ENCODE results near the gene KIF3C. TPM values are rescaled to one million over a fixed set of nuclear protein-coding genes. Genes with fewer than 3 reads are reported as not detected.

KIF3C gene
- total RNA-seq, 1 donor from 2014 or later, result 13.2 TPM

GRCh38 chr2:25996844-25997243 is 14.5 kb upstream of the KIF3C start:
- DNase-seq (ENCODE audit: low spot score), result no peak
- TF ChIP-seq EZH2phosphoT487 (IDR thresholded peaks at IDR 0.05), result no peak
- TF ChIP-seq EZH2 (IDR thresholded peaks at IDR 0.05), result no peak
- no peak for TF ChIP-seq CTCF (IDR thresholded peaks at IDR 0.05)
- Mint-ChIP-seq H3K36me3 (no peaks in the 10 kb centered on the region), H3K27ac (no peak overlapping the region), H3K27me3 (ENCODE audit: insufficient read depth, low read depth) (peaks cover 2% of the 10 kb centered on the region), H3K4me3 (no peak overlapping the region), H3K9me3 (no peaks in the 10 kb centered on the region), H3K4me1 (no peaks in the 10 kb centered on the region)
- no peak overlapping the region for H3K4me3 ChIP-seq
- no peaks in the 10 kb centered on the region for H3K4me1 ChIP-seq
- H2AFZ ChIP-seq (replicated peaks), result no peak overlapping the region
- H3K36me3 ChIP-seq, result no peaks in the 10 kb centered on the region
- H4K20me1 ChIP-seq (ENCODE audit: low read depth), result no peaks in the 10 kb centered on the region
- no peaks in the 10 kb centered on the region for H3K9me3 ChIP-seq (ENCODE audit: low read depth)
- H3K4me2 ChIP-seq, result no peak overlapping the region
- no peak overlapping the region for H3K9ac ChIP-seq
- H3F3A ChIP-seq (ENCODE audit: low read depth), result peaks cover 3% of the 10 kb centered on the region
- no peaks in the 10 kb centered on the region for H3K79me2 ChIP-seq (ENCODE audit: low read depth)
- no peaks in the 10 kb centered on the region for H3K27me3 ChIP-seq
- H3K27ac ChIP-seq, result no peak overlapping the region

GRCh38 chr2:25994509-25994908 is 12.2 kb upstream of the KIF3C start:
- Mint-ChIP-seq H3K27ac (no peak overlapping the region), H3K36me3 (no peaks in the 10 kb centered on the region), H3K4me1 (no peaks in the 10 kb centered on the region), H3K27me3 (ENCODE audit: insufficient read depth, low read depth) (peaks cover 2% of the 10 kb centered on the region), H3K4me3 (no peak overlapping the region), H3K9me3 (no peaks in the 10 kb centered on the region)
- TF ChIP-seq EZH2phosphoT487 (IDR thresholded peaks at IDR 0.05), result no peak
- no peak for TF ChIP-seq EZH2 (IDR thresholded peaks at IDR 0.05)
- TF ChIP-seq CTCF (IDR thresholded peaks at IDR 0.05), result no peak
- no peak overlapping the region for H2AFZ ChIP-seq (replicated peaks)
- no peak overlapping the region for H3K4me3 ChIP-seq
- no peak overlapping the region for H3K27ac ChIP-seq
- H3K4me1 ChIP-seq, result no peaks in the 10 kb centered on the region
- H3K79me2 ChIP-seq (ENCODE audit: low read depth), result no peaks in the 10 kb centered on the region
- H3K9ac ChIP-seq, result no peak overlapping the region
- H3F3A ChIP-seq (ENCODE audit: low read depth), result peaks cover 3% of the 10 kb centered on the region
- no peaks in the 10 kb centered on the region for H3K9me3 ChIP-seq (ENCODE audit: low read depth)
- no peak overlapping the region for H3K4me2 ChIP-seq
- H3K27me3 ChIP-seq, result no peaks in the 10 kb centered on the region
- H4K20me1 ChIP-seq (ENCODE audit: low read depth), result no peaks in the 10 kb centered on the region
- no peak for DNase-seq (ENCODE audit: low spot score)
- H3K36me3 ChIP-seq, result no peaks in the 10 kb centered on the region

- Histone ChIP-seq H3K79me2 (ENCODE audit: low read depth) (no peaks in the 10 kb centered on the region), H3K36me3 (no peaks in the 10 kb centered on the region), H3K27me3 (no peaks in the 10 kb centered on the region), H3K9ac (no peak overlapping the region), H3K27ac (no peak overlapping the region), H3F3A (ENCODE audit: low read depth) (peaks cover 3% of the 10 kb centered on the region), H4K20me1 (ENCODE audit: low read depth) (no peaks in the 10 kb centered on the region), H3K4me2 (no peak overlapping the region), H3K4me3 (no peak overlapping the region), H2AFZ (replicated peaks) (no peak overlapping the region), H3K4me1 (no peaks in the 10 kb centered on the region), H3K9me3 (ENCODE audit: low read depth) (no peaks in the 10 kb centered on the region)
- H3K27ac Mint-ChIP-seq, result no peak overlapping the region
- no peaks in the 10 kb centered on the region for H3K4me1 Mint-ChIP-seq
- no peaks in the 10 kb centered on the region for H3K36me3 Mint-ChIP-seq
- H3K27me3 Mint-ChIP-seq (ENCODE audit: insufficient read depth, low read depth), result peaks cover 2% of the 10 kb centered on the region
- DNase-seq (ENCODE audit: low spot score), result no peak
- no peak for TF ChIP-seq EZH2phosphoT487 (IDR thresholded peaks at IDR 0.05)
- no peak for TF ChIP-seq EZH2 (IDR thresholded peaks at IDR 0.05)
- no peak for TF ChIP-seq CTCF (IDR thresholded peaks at IDR 0.05)
- no peak overlapping the region for H3K4me3 Mint-ChIP-seq
- H3K9me3 Mint-ChIP-seq, result no peaks in the 10 kb centered on the region
Observed at GRCh38 chr2:25993049-25993448, 10.8 kb upstream of the KIF3C start.
